Stimulated activated CD4-positive, alpha-beta T cell treated with anti-CD3 and anti-CD28 coated beads, Interleukin-15, amount 100 ng/mL, for 24 hours (primary cell): Measurements from ENCODE around the gene PSMB5.

Experiments
- DNase-seq: peaks from one replicate; pipeline ENCODE4 v3.0.0-alpha.2; 2020

PSMB5 gene

GRCh38 chr14:23058654-23059504 lies 24.2 kb upstream of the PSMB5 start:
- DNase-seq: no peak

- peak; percentile 92 for DNase-seq
Observed at GRCh38 chr14:23057757-23058653, 23.3 kb upstream of the PSMB5 start.

DNA sequence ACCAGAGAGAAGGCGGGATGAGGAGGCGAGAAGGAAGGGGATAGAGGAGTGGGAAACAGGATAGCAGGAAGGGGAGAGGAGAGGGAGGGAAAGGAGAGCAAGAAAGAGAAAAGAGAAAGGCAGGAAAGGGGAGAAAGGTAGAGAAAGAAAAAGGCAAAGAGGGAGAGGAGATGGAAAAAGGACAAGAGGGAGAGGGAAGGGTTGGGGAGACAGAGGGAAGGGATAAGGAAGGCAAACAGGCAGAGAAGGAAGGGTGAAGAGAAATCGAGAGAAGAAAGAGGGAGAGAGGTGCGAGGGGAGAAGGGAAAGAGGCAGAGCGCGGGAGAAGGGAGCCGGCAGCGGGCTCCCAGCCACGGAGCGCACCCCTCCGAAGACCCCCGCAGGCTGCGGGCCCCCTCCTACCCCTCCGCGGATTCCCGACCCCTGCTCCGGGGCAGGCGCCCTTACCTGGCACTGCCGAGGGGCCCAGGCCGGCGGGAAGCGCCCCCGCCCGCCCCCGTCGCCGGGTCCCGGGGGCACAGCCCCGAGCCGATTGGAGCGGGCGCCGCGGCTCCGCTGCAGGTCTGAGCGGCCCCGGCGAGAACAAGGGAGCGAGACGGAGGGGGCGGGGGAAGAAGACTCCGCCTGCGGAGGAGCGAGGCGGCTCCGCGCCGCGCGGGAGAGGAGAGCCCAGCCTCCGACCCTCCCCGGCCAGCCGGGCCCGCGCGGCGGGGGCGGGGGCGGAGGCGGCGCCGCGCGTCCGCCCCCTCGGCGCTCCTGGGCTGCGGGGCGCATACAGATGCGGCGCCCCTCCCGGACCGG lies 22.5 kb upstream of the PSMB5 start, which contains the start of gene CDH24:
TSS of gene CDH24 (minus strand) at position 565 of the 801 bp plus-strand sequence. CDS start 1,787 bp downstream, outside the sequence.
- peak; percentile 85 for DNase-seq

DNA sequence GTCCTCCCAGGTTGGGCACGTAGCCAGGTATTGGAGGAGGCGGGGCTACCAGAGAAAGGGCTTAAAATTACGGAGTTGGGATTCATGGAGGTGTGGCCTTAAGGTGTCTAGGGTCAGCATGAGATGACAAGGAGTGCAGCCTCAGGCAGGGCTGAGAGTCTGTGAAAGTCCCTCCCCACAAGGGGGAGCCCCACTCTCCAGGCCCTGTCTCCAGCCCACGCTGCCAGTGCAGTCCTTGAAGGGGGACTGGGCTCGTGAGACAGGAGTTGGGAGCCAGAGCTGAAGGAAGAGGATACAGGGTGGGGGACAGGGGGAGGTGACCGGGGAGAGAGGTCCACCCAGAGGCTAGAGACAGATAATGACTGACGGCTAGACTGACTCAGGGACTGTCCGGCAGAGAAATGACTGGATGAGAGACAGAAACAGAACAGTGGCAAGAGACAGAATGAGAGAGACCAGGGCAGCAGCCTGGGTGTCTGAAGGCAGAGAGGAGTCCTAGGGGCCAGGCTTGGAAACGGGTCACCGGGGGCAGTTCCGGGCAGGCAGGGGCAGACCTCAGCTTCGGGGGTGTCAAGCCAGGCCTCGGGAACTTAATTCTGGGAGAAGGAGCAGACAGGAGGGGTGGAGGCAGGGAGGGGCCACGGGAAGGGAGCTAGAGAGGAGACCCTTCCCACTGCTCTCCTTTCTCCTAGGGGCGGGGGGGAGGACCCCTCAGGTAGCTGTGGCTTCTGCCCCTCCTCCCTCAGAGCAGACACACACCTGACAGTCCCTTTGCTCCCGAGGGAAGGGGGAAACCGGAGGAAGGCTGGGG lies 21.6 kb upstream of the PSMB5 start:
- peak; percentile 78 for DNase-seq

DNA sequence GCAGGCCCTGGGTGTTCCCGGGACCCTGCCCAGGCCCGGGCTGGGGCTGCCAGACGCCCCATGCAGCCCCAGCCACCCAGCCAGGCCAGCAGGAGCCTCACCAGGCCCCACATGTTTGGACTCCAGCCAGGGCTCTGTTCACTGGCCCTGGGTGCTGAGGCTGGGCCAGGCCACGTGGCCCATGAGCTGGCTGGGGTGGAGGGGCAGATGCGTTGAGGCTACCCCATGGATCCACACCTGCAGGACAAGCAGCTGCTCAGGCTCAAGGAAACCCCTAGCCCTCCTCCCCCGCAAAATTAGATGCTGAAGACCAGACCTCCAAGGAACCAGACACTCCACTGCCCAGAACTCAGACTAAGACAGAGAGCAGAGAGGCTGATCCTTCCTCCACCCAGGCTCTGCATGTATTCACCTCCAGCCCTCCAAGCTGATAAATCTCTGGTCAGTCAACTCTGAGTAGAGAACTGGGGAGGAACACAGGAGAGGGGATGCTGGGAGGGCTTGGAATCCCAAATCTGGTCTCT lies 21.0 kb upstream of the PSMB5 start:
- no peak for DNase-seq

- no peak for DNase-seq
Observed at GRCh38 chr14:23055147-23055550, 20.4 kb upstream of the PSMB5 start.

- peak; percentile 54 for DNase-seq
Observed at GRCh38 chr14:23054000-23054811, 19.5 kb upstream of the PSMB5 start.

DNA sequence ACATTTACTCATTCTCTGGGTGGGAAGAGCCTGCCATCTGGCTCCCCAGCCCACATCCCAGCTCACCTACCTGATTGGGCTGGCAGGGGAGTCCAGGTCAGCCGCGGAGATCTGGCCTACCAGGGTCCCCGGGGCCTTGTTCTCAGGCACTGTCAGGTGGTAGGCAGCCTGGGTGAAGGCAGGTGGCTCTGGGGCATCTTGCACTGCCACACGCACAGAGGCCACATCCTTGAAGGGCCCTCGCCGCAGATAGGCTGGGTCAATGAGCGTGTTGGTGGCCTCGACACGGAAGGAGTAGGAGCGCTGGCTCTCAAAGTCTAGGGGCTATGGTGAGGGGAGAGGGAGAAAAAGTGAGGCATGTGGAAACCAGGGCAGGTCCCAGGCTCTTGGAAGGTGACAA lies 18.7 kb upstream of the PSMB5 start:
- DNase-seq: no peak

GRCh38 chr14:23052671-23053070 lies 18.0 kb upstream of the PSMB5 start:
- DNase-seq: no peak

- DNase-seq: no peak
Observed at GRCh38 chr14:23052182-23052623, 17.5 kb upstream of the PSMB5 start.

- no peak for DNase-seq
Observed at GRCh38 chr14:23051141-23052057, 16.7 kb upstream of the PSMB5 start.

DNA sequence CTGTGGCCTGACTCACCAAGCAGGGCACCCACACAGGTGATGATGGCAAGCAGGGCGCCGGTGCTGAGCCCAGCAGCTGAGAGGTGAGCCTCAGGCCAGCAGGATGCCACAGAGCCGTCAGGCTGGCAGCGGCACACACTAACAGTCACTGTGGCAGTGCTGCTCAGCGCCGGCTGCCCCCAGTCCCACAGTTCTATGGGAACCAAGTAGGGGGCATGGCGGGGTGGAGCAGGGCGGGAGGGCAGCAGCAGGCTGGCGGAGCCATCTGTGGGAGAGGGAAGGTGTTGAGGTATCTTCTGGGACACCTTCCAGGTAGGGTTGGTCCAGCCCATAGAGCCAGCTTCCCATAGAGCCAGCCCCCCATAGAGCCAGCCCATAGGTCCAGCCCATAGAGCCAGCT lies 14.3 kb upstream of the PSMB5 start:
- no peak for DNase-seq

DNA sequence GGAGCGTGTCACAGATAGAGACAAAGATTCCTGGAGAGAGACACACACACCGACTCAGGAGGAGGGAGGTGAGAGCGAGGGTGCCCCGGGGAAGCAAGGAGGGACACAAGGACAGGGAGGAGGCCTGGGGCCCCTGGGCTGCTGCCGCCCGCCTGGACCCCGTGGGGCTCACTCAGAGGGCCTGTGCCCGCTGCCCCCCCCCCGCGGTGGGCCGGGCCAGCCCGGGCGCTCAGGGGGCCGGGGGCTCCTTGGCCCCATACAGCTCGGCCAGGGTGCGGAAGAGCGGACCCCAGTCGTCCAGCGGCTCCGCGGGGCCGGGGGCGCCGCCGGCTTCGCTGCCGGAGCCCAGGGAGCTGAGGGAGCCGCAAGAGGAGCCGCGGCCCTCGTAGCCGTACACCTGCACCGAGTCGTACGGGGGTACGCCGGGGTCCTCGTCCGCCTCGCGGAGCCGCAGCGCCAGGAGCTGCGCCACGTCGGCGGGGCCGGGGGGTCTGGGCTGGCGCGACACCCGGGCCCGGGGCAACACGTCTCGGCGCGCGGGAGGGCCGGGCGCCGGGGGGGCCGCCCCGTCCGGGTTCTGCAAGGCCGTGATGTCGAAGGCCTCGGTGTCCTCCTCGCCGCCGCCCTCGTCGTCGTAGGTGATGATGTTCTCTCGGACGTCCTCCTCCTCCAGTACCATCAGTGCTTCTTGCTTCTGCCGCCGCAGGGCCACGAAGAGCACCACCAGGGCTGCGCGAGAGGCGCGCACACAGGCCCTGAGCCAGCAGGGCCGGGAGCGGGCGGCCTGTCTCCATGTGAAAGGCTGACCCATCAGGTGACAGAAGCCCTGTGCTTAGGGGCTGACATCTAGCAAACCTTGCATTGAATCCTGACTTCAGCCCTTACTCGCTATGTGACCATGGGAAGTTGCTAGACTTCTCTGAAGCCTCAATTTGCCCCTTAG lies 13.3 kb upstream of the PSMB5 start:
- DNase-seq: no peak

- no peak for DNase-seq
Observed at GRCh38 chr14:23047034-23047634, 12.4 kb upstream of the PSMB5 start.

- DNase-seq: no peak
Observed at GRCh38 chr14:23045419-23046357, 11.0 kb upstream of the PSMB5 start.

GRCh38 chr14:23044840-23045239 lies 10.1 kb upstream of the PSMB5 start:
- DNase-seq: no peak

- DNase-seq: no peak
Observed at GRCh38 chr14:23043754-23044153, 9.1 kb upstream of the PSMB5 start.
